K562 (cell line): ENCODE measurements around the gene DNAJB4. TPM values are rescaled to one million over a fixed set of nuclear protein-coding genes. Genes with fewer than 3 reads are reported as not detected.

Source experiments
- ARID3B ChIP-seq: fragments of 250-450 bp; sonication (Bioruptor Pico); IDR thresholded peaks from 2 replicates; pipeline ENCODE4 v1.4.0; 2020; ENCODE audit warnings: borderline replicate concordance
- BMI1 ChIP-seq: fragments of 150-350 bp; IDR thresholded peaks from 2 replicates; pipeline ENCODE4 v1.6.1; 2014; ENCODE audit warnings: low read length
- E2F5 ChIP-seq: sonication (generic); formaldehyde crosslinking; IDR thresholded peaks from 2 replicates; pipeline ENCODE4 v1.8.0; 2022; ENCODE audit warnings: mild to moderate bottlenecking, missing genetic modification reagents
- FUS ChIP-seq: fragments of 200-400 bp; formaldehyde crosslinking; optimal IDR thresholded peaks from 2 replicates; pipeline ENCODE3; 2017; ENCODE audit warnings: low read depth, low read length
- HMGXB4 ChIP-seq: sonication (generic); formaldehyde crosslinking; IDR thresholded peaks from 2 replicates; pipeline ENCODE4 v1.8.1; 2023; ENCODE audit warnings: mild to moderate bottlenecking, missing genetic modification reagents
- MIER1 ChIP-seq: fragments of 450-650 bp; IDR thresholded peaks from 2 replicates; pipeline ENCODE4 v1.6.1; 2016; ENCODE audit warnings: antibody characterized with exemption, mild to moderate bottlenecking, low read depth
- MLLT1 ChIP-seq, 2 experiments: fragments of 450-650 bp; IDR thresholded peaks; 2 replicates each; pipeline ENCODE4 v1.6.1; 2016
- MYC ChIP-seq, 2 experiments: fragments of 250-450 bp in 1 of 2; sonication (Bioruptor Pico) in 1 of 2; IDR thresholded peaks; 2 replicates each; pipeline versions ENCODE4 v1.5.1 to v1.6.1; 2012 to 2021; ENCODE audit warnings: low read depth in 2 of 2, borderline replicate concordance in 1 of 2, improper control_type of control experiment in 1 of 2, low read length in 1 of 2, mild to moderate bottlenecking in 1 of 2, moderate library complexity in 1 of 2
- PML ChIP-seq: IDR thresholded peaks from 2 replicates; pipeline ENCODE4 v1.6.1; 2012; ENCODE audit warnings: low read length, inconsistent platforms
- RFX5 ChIP-seq: IDR thresholded peaks from 2 replicates; pipeline ENCODE4 v1.6.1; 2011; ENCODE audit warnings: low read depth, mild to moderate bottlenecking, improper control_type of control experiment, low read length
- SAFB ChIP-seq: fragments of 200-400 bp; formaldehyde crosslinking; IDR thresholded peaks from 2 replicates; pipeline ENCODE4 v1.6.1; 2017; ENCODE audit warnings: low read depth, low read length, borderline replicate concordance
- TCF7L2 ChIP-seq: fragments of 150-350 bp; IDR thresholded peaks from 2 replicates; pipeline ENCODE4 v1.6.1; 2016; ENCODE audit warnings: low read depth, mild to moderate bottlenecking, low read length, moderate library complexity
- TEAD1 ChIP-seq, 2 experiments: fragments of 450-650 bp in 1 of 2; sonication (generic) in 1 of 2; formaldehyde crosslinking; IDR thresholded peaks; 2 replicates each; pipeline versions ENCODE4 v1.4.0 to v1.8.0; 2020 to 2022; ENCODE audit warnings: mild to moderate bottlenecking in 2 of 2, missing genetic modification reagents in 1 of 2
- ZFP91 ChIP-seq: sonication (generic); formaldehyde crosslinking; IDR thresholded peaks from 2 replicates; pipeline ENCODE4 v1.8.0; 2022; ENCODE audit warnings: mild to moderate bottlenecking, missing genetic modification reagents
- ZNF449 ChIP-seq: fragments of 250-450 bp; sonication (Bioruptor Pico); IDR thresholded peaks from 2 replicates; pipeline ENCODE4 v1.8.0; 2022; ENCODE audit warnings: moderate library complexity, mild to moderate bottlenecking, inconsistent platforms
- polyA plus RNA-seq, 8 experiments: library from polyadenylated mRNA; depleted of rRNA in 4 of 8; stranded (reverse) in 5 of 8; unstranded in 3 of 8; fragments of >200 nt; fragmentation: Nextera tagmentation in 2 of 8; fragmentation: Illumina TruSeq in 1 of 8; extraction: Ambion mirVana in 2 of 8; extraction: Trizol in 1 of 8; gene quantifications; 2 replicates each; pipeline versions ENCODE4 v1.2.1 to v1.2.3, GENCODE V29; 2011 to 2014; ENCODE audit warnings: inconsistent platforms in 1 of 8, missing spikeins in 1 of 8
- total RNA-seq, 7 experiments: library from RNA; depleted of rRNA in 6 of 7; stranded (reverse); fragments of >200 nt in 6 of 7; fragmentation: Illumina TruSeq in 2 of 7; extraction: Trizol in 2 of 7; gene quantifications; 2 replicates each; pipeline versions ENCODE4 v1.2.1 to v1.2.3, GENCODE V29; 2011 to 2021; ENCODE audit warnings: low replicate concordance in 1 of 7

Gene DNAJB4
- total and polyA plus RNA-seq, 9 of the 15 experiments (the other 6 are each of a cell fraction or from before 2014, with no cell fraction given): 8.5 to 27.7 (median 19.8) TPM

- TF ChIP-seq E2F5 (no peak), FUS (no peak), ARID3B (CRISPR knock-in tag) (no peak), MYC (IDR thresholded peaks at IDR 0.05; ENCODE audit: low read depth, low read length) (peak; percentile 85), MYC (CRISPR knock-in tag; IDR thresholded peaks at IDR 0.05; ENCODE audit: borderline replicate concordance, low read depth) (0 out of 2 replicates have a peak, but pooled peaks have one; percentile 3), PML (peak; percentile 85), BMI1 (0 out of 2 replicates have a peak, but pooled peaks have one; percentile 33), HMGXB4 (CRISPR knock-in tag) (no peak), MLLT1 (IDR thresholded peaks at IDR 0.05) (peak; percentile 7 to 83; a peak in 3 of 4 replicates), TCF7L2 (no peak), ZNF449 (no peak), RFX5 (no peak), MIER1 (no peak), SAFB (no peak), ZFP91 (CRISPR knock-in tag) (no peak), TEAD1 (CRISPR knock-in tag; IDR thresholded peaks at IDR 0.05) (no peak)
Observed at GRCh38 chr1:77978969-77979876, 25.5 kb upstream of the DNAJB4 start, which contains the start of gene FUBP1 (continued).
